OCI-LY7 (cell line): ENCODE data around the gene KIAA1328.

Experiments used
- EZH2phosphoT487 ChIP-seq: fragments of 200-600 bp; sonication (generic); IDR thresholded peaks from 2 replicates; pipeline ENCODE4 v1.6.1; 2018; ENCODE audit warnings: low read depth, borderline replicate concordance, mild to moderate bottlenecking, mixed run types, antibody characterized with exemption, low read length, moderate library complexity, mixed read lengths
- TF ChIP-seq, protein P1 (sequence below): fragments of 200-600 bp; sonication (generic); conservative IDR thresholded peaks from 2 replicates; pipeline ENCODE4 v1.5.1; 2014; ENCODE audit warnings: mild to moderate bottlenecking, antibody characterized with exemption, low read length, moderate library complexity, mixed read lengths

DNA sequence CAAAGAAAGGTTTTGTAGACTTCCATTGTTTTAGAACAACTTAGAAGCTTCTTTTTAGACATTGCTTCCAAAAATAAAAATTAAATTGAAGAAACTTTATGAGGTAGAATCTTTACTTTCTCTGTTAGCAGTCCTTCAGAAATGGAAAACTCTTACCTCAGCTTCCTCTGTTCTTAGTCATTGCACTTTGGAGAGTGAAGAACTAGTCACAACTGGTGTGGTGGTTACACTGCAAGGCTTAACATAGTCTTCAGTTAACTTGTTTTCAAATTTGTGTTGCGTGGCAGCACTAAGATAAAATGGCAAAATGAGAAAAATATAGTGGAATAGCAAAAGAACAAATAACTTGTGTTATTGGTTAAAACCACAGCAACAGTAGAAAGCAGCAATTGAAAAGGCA, 332.6 kb downstream of the KIAA1328 start:
- TF ChIP-seq, protein P1, sequence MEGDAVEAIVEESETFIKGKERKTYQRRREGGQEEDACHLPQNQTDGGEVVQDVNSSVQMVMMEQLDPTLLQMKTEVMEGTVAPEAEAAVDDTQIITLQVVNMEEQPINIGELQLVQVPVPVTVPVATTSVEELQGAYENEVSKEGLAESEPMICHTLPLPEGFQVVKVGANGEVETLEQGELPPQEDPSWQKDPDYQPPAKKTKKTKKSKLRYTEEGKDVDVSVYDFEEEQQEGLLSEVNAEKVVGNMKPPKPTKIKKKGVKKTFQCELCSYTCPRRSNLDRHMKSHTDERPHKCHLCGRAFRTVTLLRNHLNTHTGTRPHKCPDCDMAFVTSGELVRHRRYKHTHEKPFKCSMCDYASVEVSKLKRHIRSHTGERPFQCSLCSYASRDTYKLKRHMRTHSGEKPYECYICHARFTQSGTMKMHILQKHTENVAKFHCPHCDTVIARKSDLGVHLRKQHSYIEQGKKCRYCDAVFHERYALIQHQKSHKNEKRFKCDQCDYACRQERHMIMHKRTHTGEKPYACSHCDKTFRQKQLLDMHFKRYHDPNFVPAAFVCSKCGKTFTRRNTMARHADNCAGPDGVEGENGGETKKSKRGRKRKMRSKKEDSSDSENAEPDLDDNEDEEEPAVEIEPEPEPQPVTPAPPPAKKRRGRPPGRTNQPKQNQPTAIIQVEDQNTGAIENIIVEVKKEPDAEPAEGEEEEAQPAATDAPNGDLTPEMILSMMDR = no peak
- TF ChIP-seq EZH2phosphoT487 = no peak
